KMS-11 (cell line): Measurements from ENCODE around the gene CD2.

Experiments used
- H2AFZ ChIP-seq: fragments of 200-600 bp; sonication (generic); 2 replicates; pipeline ENCODE4 v1.6.1; 2016; ENCODE audit warnings: antibody characterized with exemption, mixed run types, low read depth
- H3K27ac ChIP-seq: fragments of 200-600 bp; sonication (generic); 2 replicates; pipeline ENCODE4 v1.6.1; 2016; ENCODE audit warnings: mild to moderate bottlenecking, mixed run types
- H3K27me3 ChIP-seq: fragments of 200-600 bp; sonication (generic); 2 replicates; pipeline ENCODE4 v1.6.1; 2017; ENCODE audit warnings: mild to moderate bottlenecking, low read depth, mixed run types, moderate library complexity; ENCODE audit not compliant: insufficient read depth
- H3K36me3 ChIP-seq: fragments of 200-600 bp; sonication (generic); 2 replicates; pipeline ENCODE4 v1.6.1; 2017; ENCODE audit warnings: mild to moderate bottlenecking, mixed run types; ENCODE audit not compliant: insufficient read depth
- H3K4me1 ChIP-seq: fragments of 200-600 bp; sonication (generic); 2 replicates; pipeline ENCODE4 v1.6.1; 2016; ENCODE audit warnings: mild to moderate bottlenecking, low read depth, mixed run types; ENCODE audit not compliant: poor library complexity, severe bottlenecking
- H3K4me2 ChIP-seq: fragments of 200-600 bp; sonication (generic); 2 replicates; pipeline ENCODE4 v1.7.0; 2016; ENCODE audit warnings: mild to moderate bottlenecking, mixed run types
- H3K4me3 ChIP-seq: fragments of 200-600 bp; sonication (generic); IDR thresholded peaks from 2 replicates; pipeline ENCODE4 v1.6.1; 2017; ENCODE audit warnings: low read depth, low read length, mixed read lengths; ENCODE audit not compliant: insufficient read depth
- H3K79me2 ChIP-seq: fragments of 200-600 bp; sonication (generic); 2 replicates; pipeline ENCODE4 v1.6.1; 2016; ENCODE audit warnings: low read depth, mixed run types; ENCODE audit not compliant: insufficient read depth
- H3K9ac ChIP-seq: fragments of 200-600 bp; sonication (generic); 2 replicates; pipeline ENCODE4 v1.6.1; 2016; ENCODE audit warnings: mild to moderate bottlenecking, mixed run types
- H4K20me1 ChIP-seq: fragments of 200-600 bp; sonication (generic); 2 replicates; pipeline ENCODE4 v1.6.1; 2016; ENCODE audit warnings: mild to moderate bottlenecking, mixed run types; ENCODE audit not compliant: insufficient read depth
- CTCF ChIP-seq: fragments of 200-600 bp; sonication (generic); conservative IDR thresholded peaks from 2 replicates; pipeline ENCODE4 v1.6.1; 2017; ENCODE audit warnings: low read depth, mild to moderate bottlenecking, antibody characterized with exemption, low read length, moderate library complexity, mixed read lengths

Gene CD2

GRCh38 chr1:116811321-116811720 lies 57.1 kb downstream of the CD2 start:
- H3K27ac ChIP-seq, result no peak overlapping the region
- H3K4me1 ChIP-seq, result peaks cover 36% of the 10 kb centered on the region
- no peak overlapping the region for H2AFZ ChIP-seq
- H3K4me2 ChIP-seq, result no peak overlapping the region
- TF ChIP-seq CTCF, result no peak
- H3K79me2 ChIP-seq, result no peaks in the 10 kb centered on the region
- H4K20me1 ChIP-seq, result no peaks in the 10 kb centered on the region
- no peaks in the 10 kb centered on the region for H3K27me3 ChIP-seq
- no peak overlapping the region for H3K4me3 ChIP-seq
- H3K36me3 ChIP-seq, result no peaks in the 10 kb centered on the region
- no peak overlapping the region for H3K9ac ChIP-seq

GRCh38 chr1:116814926-116815723 lies 60.9 kb downstream of the CD2 start:
- no peak overlapping the region for H2AFZ ChIP-seq
- no peak overlapping the region for H3K9ac ChIP-seq
- TF ChIP-seq CTCF, result no peak
- no peak overlapping the region for H3K4me3 ChIP-seq
- no peak overlapping the region for H3K4me2 ChIP-seq
- H3K27ac ChIP-seq, result no peak overlapping the region
- H3K4me1 ChIP-seq, result peaks cover 31% of the 10 kb centered on the region
- no peaks in the 10 kb centered on the region for H3K79me2 ChIP-seq
- no peaks in the 10 kb centered on the region for H3K27me3 ChIP-seq
- no peaks in the 10 kb centered on the region for H4K20me1 ChIP-seq
- H3K36me3 ChIP-seq, result no peaks in the 10 kb centered on the region

GRCh38 chr1:116817582-116818064 lies 63.4 kb downstream of the CD2 start:
- Histone ChIP-seq H3K36me3 (no peaks in the 10 kb centered on the region), H3K9ac (no peak overlapping the region), H2AFZ (peak overlapping the region; percentile 5; the same call in 1 of the 2 replicates), H3K4me1 (peaks cover 31% of the 10 kb centered on the region), H3K27me3 (no peaks in the 10 kb centered on the region), H3K27ac (no peak overlapping the region), H3K4me2 (peak overlapping the region; percentile 42; the same call in 1 of the 2 replicates), H3K4me3 (no peak overlapping the region), H3K79me2 (no peaks in the 10 kb centered on the region), H4K20me1 (no peaks in the 10 kb centered on the region)
- peak; percentile 80 for TF ChIP-seq CTCF
